ENCODE results near the gene DYNC1LI2.

DNA sequence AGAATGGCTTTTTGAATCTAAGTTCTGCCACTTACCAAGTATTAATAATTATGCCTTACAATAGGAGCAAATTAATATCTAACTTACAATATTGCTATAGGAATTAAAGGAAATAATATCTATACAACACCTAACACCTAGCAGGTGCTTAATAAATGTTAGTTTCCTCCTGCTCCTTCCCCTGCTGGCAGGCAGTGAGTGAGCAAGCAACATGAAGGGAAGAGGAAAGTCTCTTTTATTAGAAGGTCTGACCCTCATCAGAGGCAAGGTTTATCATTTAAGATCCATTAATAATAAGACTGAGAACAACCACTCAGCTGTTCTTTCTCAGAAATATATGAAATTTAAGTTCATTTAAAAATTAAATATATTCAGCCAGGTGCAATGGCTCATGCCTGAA, 6.7 kb upstream of the DYNC1LI2 start:
- TF ChIP-seq, protein P1, sequence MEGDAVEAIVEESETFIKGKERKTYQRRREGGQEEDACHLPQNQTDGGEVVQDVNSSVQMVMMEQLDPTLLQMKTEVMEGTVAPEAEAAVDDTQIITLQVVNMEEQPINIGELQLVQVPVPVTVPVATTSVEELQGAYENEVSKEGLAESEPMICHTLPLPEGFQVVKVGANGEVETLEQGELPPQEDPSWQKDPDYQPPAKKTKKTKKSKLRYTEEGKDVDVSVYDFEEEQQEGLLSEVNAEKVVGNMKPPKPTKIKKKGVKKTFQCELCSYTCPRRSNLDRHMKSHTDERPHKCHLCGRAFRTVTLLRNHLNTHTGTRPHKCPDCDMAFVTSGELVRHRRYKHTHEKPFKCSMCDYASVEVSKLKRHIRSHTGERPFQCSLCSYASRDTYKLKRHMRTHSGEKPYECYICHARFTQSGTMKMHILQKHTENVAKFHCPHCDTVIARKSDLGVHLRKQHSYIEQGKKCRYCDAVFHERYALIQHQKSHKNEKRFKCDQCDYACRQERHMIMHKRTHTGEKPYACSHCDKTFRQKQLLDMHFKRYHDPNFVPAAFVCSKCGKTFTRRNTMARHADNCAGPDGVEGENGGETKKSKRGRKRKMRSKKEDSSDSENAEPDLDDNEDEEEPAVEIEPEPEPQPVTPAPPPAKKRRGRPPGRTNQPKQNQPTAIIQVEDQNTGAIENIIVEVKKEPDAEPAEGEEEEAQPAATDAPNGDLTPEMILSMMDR (IDR thresholded peaks at IDR 0.05; ENCODE audit: low read length), result no peak
- no peak for TF ChIP-seq EZH2phosphoT487 (IDR thresholded peaks at IDR 0.05; ENCODE audit: low read length)

Data from MM.1S (cell line).